ENCODE data around the gene RGS3. TPM values are rescaled to one million over a fixed set of nuclear protein-coding genes. Genes with fewer than 3 reads are reported as not detected.

The RGS3 gene
- total RNA-seq, 2 donors from 2014 or later = 170 to 202 TPM

DNA sequence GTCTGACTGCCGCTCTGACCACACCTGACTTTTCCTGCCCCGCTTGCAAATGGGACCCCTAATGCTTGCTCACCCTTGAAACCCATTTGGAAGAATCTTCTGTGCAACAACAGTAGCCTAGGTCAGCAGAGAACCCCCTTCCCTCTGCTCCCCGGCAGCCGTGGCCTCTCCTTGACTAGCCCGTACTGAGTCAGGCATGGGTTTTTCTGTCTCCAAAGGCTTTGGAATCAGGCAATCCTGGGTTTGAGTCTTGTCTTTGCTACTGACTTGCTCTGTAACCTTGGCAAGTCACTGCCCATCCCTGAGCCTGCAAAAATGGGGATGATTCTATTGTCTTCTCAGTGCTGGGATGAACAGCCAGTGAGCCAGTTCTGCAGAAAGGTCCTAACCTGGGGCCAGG lies 135.4 kb downstream of the RGS3 start:
- DNase-seq (ENCODE audit: low spot score) (no peak), ATAC-seq (ENCODE audit: insufficient number of reproducible peaks, low FRiP score, low read depth) (no peak)
- TF ChIP-seq, protein P1, sequence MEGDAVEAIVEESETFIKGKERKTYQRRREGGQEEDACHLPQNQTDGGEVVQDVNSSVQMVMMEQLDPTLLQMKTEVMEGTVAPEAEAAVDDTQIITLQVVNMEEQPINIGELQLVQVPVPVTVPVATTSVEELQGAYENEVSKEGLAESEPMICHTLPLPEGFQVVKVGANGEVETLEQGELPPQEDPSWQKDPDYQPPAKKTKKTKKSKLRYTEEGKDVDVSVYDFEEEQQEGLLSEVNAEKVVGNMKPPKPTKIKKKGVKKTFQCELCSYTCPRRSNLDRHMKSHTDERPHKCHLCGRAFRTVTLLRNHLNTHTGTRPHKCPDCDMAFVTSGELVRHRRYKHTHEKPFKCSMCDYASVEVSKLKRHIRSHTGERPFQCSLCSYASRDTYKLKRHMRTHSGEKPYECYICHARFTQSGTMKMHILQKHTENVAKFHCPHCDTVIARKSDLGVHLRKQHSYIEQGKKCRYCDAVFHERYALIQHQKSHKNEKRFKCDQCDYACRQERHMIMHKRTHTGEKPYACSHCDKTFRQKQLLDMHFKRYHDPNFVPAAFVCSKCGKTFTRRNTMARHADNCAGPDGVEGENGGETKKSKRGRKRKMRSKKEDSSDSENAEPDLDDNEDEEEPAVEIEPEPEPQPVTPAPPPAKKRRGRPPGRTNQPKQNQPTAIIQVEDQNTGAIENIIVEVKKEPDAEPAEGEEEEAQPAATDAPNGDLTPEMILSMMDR (IDR thresholded peaks at IDR 0.05) = no peak
- H3K27me3 ChIP-seq (replicated peaks; ENCODE audit: insufficient read depth) = no peaks in the 10 kb centered on the region
- peaks cover 32% of the 10 kb centered on the region for H3K36me3 ChIP-seq
- H3K4me1 ChIP-seq (ENCODE audit: control insufficient read depth in 1 of 2, low read depth in 2 of 2) = peaks cover 69 to 95% of the 10 kb centered on the region in 2 donors
- H3K9me3 ChIP-seq = no peaks in the 10 kb centered on the region
- peak overlapping the region; percentile 83 for H3K4me3 ChIP-seq
- peak overlapping the region; percentile 76 to 98 for H3K27ac ChIP-seq

DNA sequence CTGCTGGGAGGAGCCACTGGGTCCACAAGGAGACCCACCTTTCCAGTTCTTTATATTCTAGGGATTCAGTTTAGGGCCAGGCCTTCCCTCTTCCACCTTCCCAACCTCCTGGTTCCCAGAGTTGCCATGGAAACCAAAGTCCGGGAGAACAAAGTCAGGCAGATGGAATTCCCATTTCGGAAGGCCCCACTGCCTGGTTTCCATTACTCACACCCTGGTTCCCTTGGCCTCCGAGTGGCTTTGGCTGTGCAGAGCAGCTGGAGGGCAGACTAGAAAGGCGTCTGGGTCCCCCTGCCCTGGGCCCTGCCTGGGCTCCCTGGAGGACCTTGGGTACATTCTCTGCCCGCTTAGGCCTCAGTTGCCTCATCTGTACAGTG lies 136.1 kb downstream of the RGS3 start:
- TF ChIP-seq, protein P1 (IDR thresholded peaks at IDR 0.05) = no peak
- no peaks in the 10 kb centered on the region for H3K27me3 ChIP-seq (replicated peaks; ENCODE audit: insufficient read depth)
- H3K4me1 ChIP-seq (ENCODE audit: control insufficient read depth in 1 of 2, low read depth in 2 of 2) = peaks cover 69 to 90% of the 10 kb centered on the region in 2 donors
- no peaks in the 10 kb centered on the region for H3K9me3 ChIP-seq
- peaks cover 32% of the 10 kb centered on the region for H3K36me3 ChIP-seq
- no peak for DNase-seq (ENCODE audit: low spot score)
- ATAC-seq (ENCODE audit: insufficient number of reproducible peaks, low FRiP score, low read depth) = peak; percentile 8
- H3K4me3 ChIP-seq = no peak overlapping the region
- H3K27ac ChIP-seq = peak overlapping the region; percentile 76 to 98

DNA sequence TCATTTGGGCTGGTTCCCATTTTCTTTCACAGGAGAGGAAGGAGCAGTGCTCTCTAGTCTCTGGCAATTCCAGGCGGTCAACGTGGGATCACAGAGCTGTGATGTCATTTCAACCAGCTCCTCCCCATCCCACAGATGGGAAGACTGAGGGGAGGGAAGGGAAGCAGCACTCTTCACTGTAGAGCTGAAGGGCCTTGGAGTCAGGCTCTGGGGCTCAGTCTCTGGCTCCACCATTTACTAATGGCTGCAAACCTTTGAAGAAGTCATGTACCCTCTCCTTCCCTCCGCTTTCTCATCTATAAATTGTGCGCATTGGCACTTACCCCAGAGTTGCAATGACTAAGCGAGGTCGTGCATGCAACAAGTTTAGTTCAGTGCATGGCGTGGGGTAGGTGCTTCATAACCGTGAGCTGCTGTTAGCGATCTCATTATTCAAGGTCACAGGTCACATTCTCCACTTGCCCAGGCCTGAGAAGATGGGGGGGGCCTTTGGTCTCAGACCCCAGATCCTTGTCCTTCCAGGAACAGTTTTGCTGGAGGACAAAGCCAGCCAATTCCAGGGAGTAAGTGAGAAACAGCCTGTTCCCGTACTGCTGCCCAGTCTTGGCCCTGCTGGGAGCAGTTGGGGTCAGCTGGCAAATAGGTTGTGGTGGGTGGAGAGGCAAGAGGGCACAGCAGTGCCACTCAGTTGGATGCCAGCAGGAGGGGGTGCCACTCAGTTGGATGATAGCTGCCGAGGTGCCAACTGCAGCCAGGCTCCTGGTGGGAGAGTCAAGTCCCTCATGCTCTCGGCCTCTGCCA lies 136.7 kb downstream of the RGS3 start:
- TF ChIP-seq, protein P1 (IDR thresholded peaks at IDR 0.05) = no peak
- Histone ChIP-seq H3K9me3 (no peaks in the 10 kb centered on the region), H3K4me1 (ENCODE audit: control insufficient read depth in 1 of 2, low read depth in 2 of 2) (peaks cover 69 to 86% of the 10 kb centered on the region in 2 donors), H3K36me3 (peaks cover 31% of the 10 kb centered on the region), H3K27me3 (replicated peaks; ENCODE audit: insufficient read depth) (no peaks in the 10 kb centered on the region), H3K4me3 (no peak overlapping the region), H3K27ac (peak overlapping the region; percentile 76 to 98)
- ATAC-seq (ENCODE audit: insufficient number of reproducible peaks, low FRiP score, low read depth) (peak; percentile 1), DNase-seq (ENCODE audit: low spot score) (no peak)

DNA sequence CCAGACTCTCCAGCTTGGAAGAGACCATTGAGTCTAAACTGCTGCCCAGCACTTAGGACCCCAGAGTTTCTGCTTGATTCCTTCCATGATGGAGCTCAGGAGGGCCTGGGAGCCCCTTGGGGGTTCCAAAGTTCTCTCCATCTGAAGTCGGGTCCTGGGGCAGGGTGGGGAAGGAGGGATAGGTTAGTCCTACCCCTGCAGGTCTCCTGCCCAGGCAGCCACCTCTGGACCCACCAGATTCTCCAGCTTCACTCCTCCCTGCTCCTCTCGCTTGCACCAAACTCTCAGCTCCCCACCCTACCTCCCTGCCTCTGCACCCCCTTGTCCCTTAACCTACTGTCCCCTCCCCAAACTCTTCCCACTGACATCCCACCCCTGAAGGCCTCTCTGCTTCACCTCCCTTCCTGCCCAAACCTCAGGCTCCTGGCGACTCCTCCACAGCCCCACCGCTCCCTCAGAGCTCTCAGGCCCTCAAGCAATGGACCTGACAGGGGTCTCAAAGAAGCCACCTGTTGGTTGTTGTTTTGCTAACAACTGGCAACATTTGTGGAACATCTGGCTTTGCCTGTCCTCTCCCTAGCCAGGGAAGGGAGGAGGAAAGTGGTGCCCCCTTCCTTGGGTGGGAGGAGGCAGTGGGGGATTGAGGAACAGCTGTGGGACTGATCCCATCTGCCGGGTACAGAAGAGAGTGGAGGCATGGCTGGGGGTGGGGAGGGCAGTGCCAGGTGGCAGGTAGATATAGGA lies 137.5 kb downstream of the RGS3 start:
- no peak for DNase-seq (ENCODE audit: low spot score)
- Histone ChIP-seq H3K36me3 (peaks cover 25% of the 10 kb centered on the region), H3K27ac (peak overlapping the region; percentile 76 to 98), H3K4me3 (no peak overlapping the region), H3K27me3 (replicated peaks; ENCODE audit: insufficient read depth) (no peaks in the 10 kb centered on the region), H3K9me3 (no peaks in the 10 kb centered on the region), H3K4me1 (ENCODE audit: control insufficient read depth in 1 of 2, low read depth in 2 of 2) (peaks cover 66 to 78% of the 10 kb centered on the region in 2 donors)
- TF ChIP-seq, protein P1 (IDR thresholded peaks at IDR 0.05) = no peak
- ATAC-seq (ENCODE audit: insufficient number of reproducible peaks, low FRiP score, low read depth) = no peak

DNA sequence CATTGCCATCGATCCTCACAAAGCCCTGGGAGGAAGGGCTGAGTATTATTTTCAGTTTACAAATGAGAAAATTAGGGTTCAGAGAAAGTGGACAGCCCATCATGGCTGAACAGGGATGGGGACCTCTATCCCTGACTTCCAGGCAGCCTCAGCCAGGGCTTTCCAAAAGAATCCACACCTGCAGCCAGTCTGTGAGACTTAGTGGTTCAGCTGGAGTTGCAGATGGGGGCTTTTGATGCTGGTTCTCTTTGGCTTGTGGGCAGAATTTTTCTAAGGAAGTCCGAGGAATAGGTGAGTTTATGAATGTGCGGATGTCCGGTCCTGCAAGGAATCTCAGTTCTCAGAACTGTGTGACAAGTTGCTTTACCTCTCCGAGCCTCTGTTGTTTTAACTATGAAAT lies 138.1 kb downstream of the RGS3 start:
- TF ChIP-seq, protein P1 (IDR thresholded peaks at IDR 0.05) = no peak
- Histone ChIP-seq H3K36me3 (peaks cover 19% of the 10 kb centered on the region), H3K4me1 (ENCODE audit: control insufficient read depth in 1 of 2, low read depth in 2 of 2) (peaks cover 60 to 72% of the 10 kb centered on the region in 2 donors)

More for the DNA sequence above, 138.1 kb downstream of the RGS3 start:
- ATAC-seq (ENCODE audit: insufficient number of reproducible peaks, low FRiP score, low read depth) (no peak), DNase-seq (ENCODE audit: low spot score) (no peak)
- no peaks in the 10 kb centered on the region for H3K9me3 ChIP-seq
- no peaks in the 10 kb centered on the region for H3K27me3 ChIP-seq (replicated peaks; ENCODE audit: insufficient read depth)
- H3K4me3 ChIP-seq = no peak overlapping the region
- H3K27ac ChIP-seq = peak overlapping the region; percentile 76 to 98

Data from thoracic aorta (tissue), 2 donors.